Suprapubic skin (tissue), 4 donors: Measurements from ENCODE around the gene KCNJ4. TPM values are rescaled to one million over a fixed set of nuclear protein-coding genes. Genes with fewer than 3 reads are reported as not detected.
"Not testable (repeated sequence)": the region's sequence is repeated elsewhere in the genome, so short reads cannot be mapped to it uniquely, and the experiment has no call there.

Experiments used
- DNase-seq, 2 donors: peaks; one replicate each; pipeline ENCODE4 v3.0.0-alpha.2; 2019; ENCODE audit warnings: low spot score in 2 of 2
- H3K27ac ChIP-seq: fragments of 200-600 bp; sonication (generic); one replicate; pipeline ENCODE4 v1.5.1; 2019
- H3K27me3 ChIP-seq: fragments of 200-600 bp; sonication (generic); one replicate; pipeline ENCODE4 v1.5.1; 2019
- H3K36me3 ChIP-seq: fragments of 200-600 bp; sonication (generic); one replicate; pipeline ENCODE4 v1.5.1; 2019
- H3K4me1 ChIP-seq: fragments of 200-600 bp; sonication (generic); one replicate; pipeline ENCODE4 v1.5.1; 2019
- H3K4me3 ChIP-seq: fragments of 200-600 bp; sonication (generic); one replicate; pipeline ENCODE4 v1.5.1; 2019; ENCODE audit warnings: mild to moderate bottlenecking
- H3K9me3 ChIP-seq: fragments of 200-600 bp; sonication (generic); one replicate; pipeline ENCODE4 v1.5.1; 2019
- EP300 ChIP-seq: sonication (generic); formaldehyde crosslinking; IDR thresholded peaks from one replicate; pipeline ENCODE4 v1.6.1; 2017; ENCODE audit warnings: antibody characterized with exemption
- POLR2A ChIP-seq, 2 donors: fragments of 450-650 bp; IDR thresholded peaks; one replicate each; pipeline ENCODE4 v1.6.1; 2017; ENCODE audit warnings: antibody characterized with exemption in 2 of 2, mild to moderate bottlenecking in 2 of 2, moderate library complexity in 2 of 2
- POLR2AphosphoS5 ChIP-seq, 3 donors: sonication (generic); formaldehyde crosslinking; IDR thresholded peaks; one replicate each; pipeline ENCODE4 v1.6.1; 2017; ENCODE audit warnings: antibody characterized with exemption in 3 of 3
- WGBS: methylation state at CpG from one replicate; pipeline ENCODE4 v1.1.5; 2018; 5-methylcytosine and 5-hydroxymethylcytosine counted together
- total RNA-seq, 4 donors: library from RNA; depleted of rRNA; stranded (reverse); fragments of >200 nt; gene quantifications; one replicate each; pipeline ENCODE4 v1.1.0, GENCODE V29; 2016
- TF ChIP-seq, protein P1 (sequence below), 2 donors: fragments of 200-600 bp in 1 of 2; fragments of 450-650 bp in 1 of 2; sonication (generic) in 1 of 2; IDR thresholded peaks; one replicate each; pipeline ENCODE4 v1.5.1; 2016 to 2019; ENCODE audit warnings: antibody characterized with exemption in 2 of 2, mild to moderate bottlenecking in 1 of 2, moderate library complexity in 1 of 2

KCNJ4 gene
- total RNA-seq, 4 donors from 2014 or later: 0.21 to 0.55 (median 0.32) TPM; not detected in 1

DNA sequence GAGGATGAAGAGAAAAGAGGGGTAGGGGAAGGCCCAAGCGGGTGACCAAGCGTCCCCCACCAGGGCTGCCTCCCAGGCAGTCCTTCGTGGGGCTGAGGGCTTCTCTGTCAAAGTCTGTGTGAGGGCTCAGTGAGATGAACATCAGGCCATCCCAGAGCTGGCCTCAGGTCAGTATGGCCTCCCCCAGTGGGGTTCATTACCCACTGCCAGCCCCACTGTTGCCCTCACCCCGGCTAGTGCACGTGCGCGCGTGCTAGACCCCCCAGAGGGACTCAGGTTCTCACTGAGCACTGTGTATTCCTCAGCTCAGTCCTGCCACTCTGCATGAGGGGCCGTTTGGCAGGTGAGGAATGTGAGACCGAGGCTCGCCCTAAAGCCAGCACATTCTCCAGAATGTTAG lies 16.2 kb upstream of the KCNJ4 start:
- 85% methylated on average over 3 of the region's 11 CpGs for WGBS
- peaks cover 21% of the 10 kb centered on the region for H3K4me1 ChIP-seq
- peaks cover 3% of the 10 kb centered on the region for H3K27me3 ChIP-seq
- H3K36me3 ChIP-seq: no peaks in the 10 kb centered on the region
- no peak for TF ChIP-seq EP300
- TF ChIP-seq POLR2A (IDR thresholded peaks at IDR 0.05): no peak
- TF ChIP-seq, protein P1, sequence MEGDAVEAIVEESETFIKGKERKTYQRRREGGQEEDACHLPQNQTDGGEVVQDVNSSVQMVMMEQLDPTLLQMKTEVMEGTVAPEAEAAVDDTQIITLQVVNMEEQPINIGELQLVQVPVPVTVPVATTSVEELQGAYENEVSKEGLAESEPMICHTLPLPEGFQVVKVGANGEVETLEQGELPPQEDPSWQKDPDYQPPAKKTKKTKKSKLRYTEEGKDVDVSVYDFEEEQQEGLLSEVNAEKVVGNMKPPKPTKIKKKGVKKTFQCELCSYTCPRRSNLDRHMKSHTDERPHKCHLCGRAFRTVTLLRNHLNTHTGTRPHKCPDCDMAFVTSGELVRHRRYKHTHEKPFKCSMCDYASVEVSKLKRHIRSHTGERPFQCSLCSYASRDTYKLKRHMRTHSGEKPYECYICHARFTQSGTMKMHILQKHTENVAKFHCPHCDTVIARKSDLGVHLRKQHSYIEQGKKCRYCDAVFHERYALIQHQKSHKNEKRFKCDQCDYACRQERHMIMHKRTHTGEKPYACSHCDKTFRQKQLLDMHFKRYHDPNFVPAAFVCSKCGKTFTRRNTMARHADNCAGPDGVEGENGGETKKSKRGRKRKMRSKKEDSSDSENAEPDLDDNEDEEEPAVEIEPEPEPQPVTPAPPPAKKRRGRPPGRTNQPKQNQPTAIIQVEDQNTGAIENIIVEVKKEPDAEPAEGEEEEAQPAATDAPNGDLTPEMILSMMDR (IDR thresholded peaks at IDR 0.05): no peak
- no peak for TF ChIP-seq POLR2AphosphoS5 (IDR thresholded peaks at IDR 0.05)
- no peak overlapping the region for H3K4me3 ChIP-seq
- H3K27ac ChIP-seq: no peak overlapping the region
- H3K9me3 ChIP-seq: no peaks in the 10 kb centered on the region
- DNase-seq: peak in 1 of 2 donors; percentile 44

DNA sequence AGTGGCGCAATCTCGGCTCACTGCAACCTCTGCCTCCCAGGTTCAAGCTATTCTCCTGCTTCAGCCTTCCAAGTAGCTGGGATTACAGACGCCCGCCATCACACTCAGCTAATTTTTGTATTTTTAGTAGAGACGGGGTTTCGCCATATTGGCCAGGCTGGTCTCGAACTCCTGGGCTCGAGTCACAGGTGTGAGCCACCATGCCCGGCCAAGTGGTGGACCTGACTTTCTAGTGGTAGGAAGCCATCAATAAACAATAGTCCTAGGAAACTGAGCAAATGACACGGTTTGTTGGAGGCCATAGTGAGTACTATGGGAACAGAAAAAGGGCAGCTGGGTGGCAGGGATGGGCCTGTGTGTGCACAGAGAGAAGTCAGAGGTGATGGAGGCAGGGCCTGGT lies 15.2 kb upstream of the KCNJ4 start:
- not testable (repeated sequence) for H3K9me3 ChIP-seq, H3K36me3 ChIP-seq, H3K4me3 ChIP-seq, H3K27me3 ChIP-seq, H3K27ac ChIP-seq
- 97% methylated on average over 10 of the region's 10 CpGs for WGBS
- peaks cover 21% of the 10 kb centered on the region for H3K4me1 ChIP-seq
- DNase-seq: peak in 1 of 2 donors; percentile 33

DNA sequence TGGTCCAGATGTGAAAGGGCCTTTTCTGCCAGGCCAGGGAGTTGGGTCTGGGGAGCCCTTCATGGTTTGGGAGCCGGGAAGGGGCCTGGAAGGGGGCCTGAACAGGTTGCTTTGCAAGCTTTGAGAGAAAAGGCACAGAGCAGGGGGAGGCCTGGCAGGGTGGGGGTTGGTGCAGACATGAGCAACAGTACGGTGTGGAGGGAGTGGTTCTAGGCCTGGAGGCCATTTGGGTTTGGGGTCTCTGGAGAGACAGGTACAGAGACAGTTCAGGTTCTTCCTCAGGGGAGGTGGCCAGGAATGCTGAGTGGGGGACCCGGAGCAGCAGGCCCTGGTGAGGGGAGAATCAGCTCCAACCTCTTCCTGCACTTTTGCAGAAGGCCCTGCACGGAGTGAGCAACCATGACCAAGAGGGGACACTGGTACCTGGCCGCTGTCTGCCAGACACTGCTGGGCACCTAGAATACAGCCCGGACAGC lies 14.3 kb upstream of the KCNJ4 start:
- H3K27me3 ChIP-seq: peaks cover 3% of the 10 kb centered on the region
- no peaks in the 10 kb centered on the region for H3K9me3 ChIP-seq
- H3K4me3 ChIP-seq: no peak overlapping the region
- no peak overlapping the region for H3K27ac ChIP-seq
- no peak for TF ChIP-seq POLR2A (IDR thresholded peaks at IDR 0.05)
- no peak for TF ChIP-seq EP300
- TF ChIP-seq, protein P1 (IDR thresholded peaks at IDR 0.05): no peak
- no peak for TF ChIP-seq POLR2AphosphoS5 (IDR thresholded peaks at IDR 0.05)
- 95% methylated on average over 6 of the region's 6 CpGs for WGBS
- no peak for DNase-seq
- H3K4me1 ChIP-seq: peaks cover 21% of the 10 kb centered on the region
- no peaks in the 10 kb centered on the region for H3K36me3 ChIP-seq

DNA sequence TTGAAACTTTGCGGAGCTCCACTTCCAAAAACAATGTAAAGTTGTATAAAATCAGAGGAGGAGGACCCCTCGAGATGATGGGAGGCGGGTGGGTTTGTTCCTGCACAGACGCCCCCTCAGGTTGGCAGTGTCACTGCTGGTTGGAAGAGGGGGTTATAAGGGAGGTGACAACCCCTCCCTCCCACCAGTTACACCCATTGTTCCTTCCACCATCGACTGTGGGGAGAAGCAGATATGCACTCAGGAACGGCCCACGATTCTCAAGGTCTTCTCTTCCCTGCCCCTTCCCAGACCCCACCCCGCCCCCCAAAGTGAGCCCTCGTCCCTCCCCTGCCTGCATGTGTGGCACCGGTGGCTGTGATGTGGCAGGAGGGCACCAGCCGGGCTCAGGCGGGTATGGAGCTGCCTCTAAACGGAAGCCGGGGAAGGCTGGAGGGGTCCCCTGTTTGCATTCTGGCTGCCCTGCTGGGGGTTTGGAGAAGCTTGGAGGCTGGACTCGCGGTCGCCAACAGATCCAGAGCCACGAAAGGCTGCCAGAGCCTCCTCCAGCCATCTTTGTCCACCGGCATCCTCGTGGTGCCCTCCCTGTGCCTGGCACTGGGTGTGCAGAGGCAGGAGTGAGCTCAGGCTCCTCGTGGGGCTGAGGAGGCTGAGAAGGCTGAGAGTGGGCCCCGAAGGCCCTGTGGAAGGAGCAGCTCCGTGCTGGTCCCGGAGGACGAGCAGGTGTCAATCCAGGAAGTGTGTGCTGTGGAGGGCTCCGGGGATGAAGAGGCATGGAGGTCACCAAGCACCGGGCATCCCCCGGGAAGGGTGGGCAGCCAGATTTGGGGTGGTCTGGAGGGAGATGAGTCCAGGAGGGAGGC lies 13.7 kb upstream of the KCNJ4 start:
- H3K4me1 ChIP-seq: peaks cover 21% of the 10 kb centered on the region
- no peak overlapping the region for H3K27ac ChIP-seq
- DNase-seq: peak in 1 of 2 donors; percentile 65
- H3K36me3 ChIP-seq: no peaks in the 10 kb centered on the region
- 41% methylated on average over 17 of the region's 28 CpGs for WGBS
- no peaks in the 10 kb centered on the region for H3K9me3 ChIP-seq
- peak overlapping the region; percentile 66 for H3K4me3 ChIP-seq
- peaks cover 3% of the 10 kb centered on the region for H3K27me3 ChIP-seq
- no peak for TF ChIP-seq POLR2AphosphoS5 (IDR thresholded peaks at IDR 0.05)
- no peak for TF ChIP-seq POLR2A (IDR thresholded peaks at IDR 0.05)
- no peak for TF ChIP-seq EP300

DNA sequence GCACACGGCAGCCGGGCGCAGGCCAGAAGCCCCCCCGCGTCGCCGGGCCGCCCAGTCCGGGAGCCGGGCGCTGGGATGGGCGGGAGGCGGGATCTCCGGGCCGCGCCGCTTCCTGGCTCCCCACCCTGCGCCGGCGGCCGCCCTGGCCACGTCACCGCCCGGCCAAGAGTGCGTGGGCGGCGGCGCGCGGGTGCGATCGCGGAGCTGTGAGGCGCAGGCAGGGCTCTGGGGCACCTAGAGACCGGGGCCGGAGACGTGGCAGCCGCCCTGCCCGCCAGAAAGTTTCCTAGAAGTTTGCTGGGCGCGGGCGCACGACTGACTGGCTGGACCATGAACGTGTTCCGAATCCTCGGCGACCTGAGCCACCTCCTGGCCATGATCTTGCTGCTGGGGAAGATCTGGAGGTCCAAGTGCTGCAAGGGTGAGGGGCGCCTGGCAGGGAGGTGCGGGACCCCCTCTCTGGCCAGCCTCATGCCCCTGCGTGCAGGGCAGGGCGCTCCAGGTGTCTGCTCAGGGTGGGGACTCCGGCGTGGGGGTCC lies 13.0 kb upstream of the KCNJ4 start, which contains the start of gene KDELR3:
KDELR3 (plus strand) TSS at position 193 of the 539 bp plus-strand sequence; CDS start at position 331, 138 bp downstream.
- no peaks in the 10 kb centered on the region for H3K36me3 ChIP-seq
- H3K27me3 ChIP-seq: peaks cover 9% of the 10 kb centered on the region
- peak in 1 of 2 donors; percentile 70 for DNase-seq
- TF ChIP-seq POLR2A (IDR thresholded peaks at IDR 0.05) (no peak), POLR2AphosphoS5 (IDR thresholded peaks at IDR 0.05) (no peak), EP300 (no peak)
- TF ChIP-seq, protein P1 (IDR thresholded peaks at IDR 0.05): no peak
- H3K27ac ChIP-seq: no peak within 1 kb of the TSS
- H3K4me3 ChIP-seq: peak within 1 kb of the TSS; percentile 66
- H3K4me1 ChIP-seq: peaks cover 21% of the 10 kb centered on the region
- no peaks in the 10 kb centered on the region for H3K9me3 ChIP-seq
- 4% methylated on average over 9 of the region's 53 CpGs for WGBS

DNA sequence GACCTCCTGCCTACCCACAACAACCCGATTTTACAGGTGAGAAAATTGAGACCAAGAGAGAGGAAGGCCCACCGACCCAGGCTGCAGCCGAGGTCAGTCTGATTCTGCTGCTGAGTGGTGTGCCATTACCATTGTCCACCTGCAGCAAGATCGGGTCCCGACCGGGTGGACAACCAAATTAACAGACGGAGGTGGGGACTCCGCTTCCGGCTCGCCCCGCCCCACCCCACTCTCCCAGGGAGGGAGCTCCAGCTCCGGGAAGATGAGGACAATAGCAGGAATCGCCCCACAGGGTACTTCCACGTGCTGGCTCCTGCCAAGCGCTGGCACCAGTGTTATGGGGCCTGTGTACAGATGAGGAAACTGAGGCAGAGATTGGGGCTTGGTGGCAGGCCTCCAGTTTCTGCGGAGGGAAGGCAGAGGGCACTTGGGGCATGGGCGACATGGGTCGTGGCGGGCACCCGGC lies 12.5 kb upstream of the KCNJ4 start:
- Histone ChIP-seq H3K9me3 (no peaks in the 10 kb centered on the region), H3K4me3 (peak overlapping the region; percentile 66), H3K36me3 (no peaks in the 10 kb centered on the region), H3K27me3 (peaks cover 10% of the 10 kb centered on the region), H3K4me1 (peaks cover 21% of the 10 kb centered on the region), H3K27ac (no peak overlapping the region)
- TF ChIP-seq POLR2AphosphoS5 (IDR thresholded peaks at IDR 0.05) (no peak), POLR2A (IDR thresholded peaks at IDR 0.05) (no peak), EP300 (no peak)
- TF ChIP-seq, protein P1 (IDR thresholded peaks at IDR 0.05): no peak
- peak in 1 of 2 donors; percentile 62 for DNase-seq
- 38% methylated on average over 5 of the region's 20 CpGs for WGBS
